C4-2B (cell line): ENCODE data around the gene RC3H1.

ENCODE experiments used
- ZFX ChIP-seq: fragments of 450-650 bp; IDR thresholded peaks from 2 replicates; pipeline ENCODE4 v1.6.1; 2017
- TF ChIP-seq, protein P1 (sequence below): fragments of 450-650 bp; conservative IDR thresholded peaks from 2 replicates; pipeline ENCODE4 v1.5.1; 2017; ENCODE audit warnings: mild to moderate bottlenecking

DNA sequence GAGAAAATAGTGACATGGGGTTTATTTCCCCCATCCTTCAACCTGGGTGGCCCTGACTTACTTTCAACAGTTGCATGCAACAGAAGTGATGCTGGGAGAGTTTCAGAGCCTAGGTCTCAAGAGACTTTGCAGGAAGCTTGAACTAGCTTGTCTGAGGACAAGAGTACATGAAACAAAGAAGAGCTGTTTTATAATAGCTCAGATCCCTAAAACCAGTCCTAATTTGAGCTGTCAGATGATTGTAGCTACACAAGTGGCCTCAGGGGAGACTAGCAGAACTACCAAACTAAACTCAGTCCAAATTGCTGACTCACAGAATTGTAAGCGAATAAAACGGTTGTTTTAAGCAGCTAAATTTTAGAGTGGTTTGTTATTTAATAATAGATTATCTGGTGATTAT lies 17.1 kb downstream of the RC3H1 start:
- TF ChIP-seq, protein P1, sequence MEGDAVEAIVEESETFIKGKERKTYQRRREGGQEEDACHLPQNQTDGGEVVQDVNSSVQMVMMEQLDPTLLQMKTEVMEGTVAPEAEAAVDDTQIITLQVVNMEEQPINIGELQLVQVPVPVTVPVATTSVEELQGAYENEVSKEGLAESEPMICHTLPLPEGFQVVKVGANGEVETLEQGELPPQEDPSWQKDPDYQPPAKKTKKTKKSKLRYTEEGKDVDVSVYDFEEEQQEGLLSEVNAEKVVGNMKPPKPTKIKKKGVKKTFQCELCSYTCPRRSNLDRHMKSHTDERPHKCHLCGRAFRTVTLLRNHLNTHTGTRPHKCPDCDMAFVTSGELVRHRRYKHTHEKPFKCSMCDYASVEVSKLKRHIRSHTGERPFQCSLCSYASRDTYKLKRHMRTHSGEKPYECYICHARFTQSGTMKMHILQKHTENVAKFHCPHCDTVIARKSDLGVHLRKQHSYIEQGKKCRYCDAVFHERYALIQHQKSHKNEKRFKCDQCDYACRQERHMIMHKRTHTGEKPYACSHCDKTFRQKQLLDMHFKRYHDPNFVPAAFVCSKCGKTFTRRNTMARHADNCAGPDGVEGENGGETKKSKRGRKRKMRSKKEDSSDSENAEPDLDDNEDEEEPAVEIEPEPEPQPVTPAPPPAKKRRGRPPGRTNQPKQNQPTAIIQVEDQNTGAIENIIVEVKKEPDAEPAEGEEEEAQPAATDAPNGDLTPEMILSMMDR, result no peak
- TF ChIP-seq ZFX, result no peak
